Thoracic aorta (tissue), 2 donors: ENCODE data around the gene ELMOD1. TPM values are rescaled to one million over a fixed set of nuclear protein-coding genes. Genes with fewer than 3 reads are reported as not detected.

Experiments used
- ATAC-seq: fragments of 150-250 bp; one replicate; pipeline ENCODE4 v1.8.0; 2017; ENCODE audit warnings: low read depth; ENCODE audit not compliant: insufficient number of reproducible peaks, low FRiP score
- DNase-seq: peaks from one replicate; pipeline ENCODE4 v3.0.0-alpha.2; 2020; ENCODE audit warnings: low spot score
- H3K27ac ChIP-seq, 2 donors: fragments of 200-600 bp; sonication (generic); 1 replicate in 1 of 2; 2 replicates in 1 of 2; pipeline ENCODE4 v1.5.1; 2016; ENCODE audit warnings: mild to moderate bottlenecking in 2 of 2, moderate library complexity in 2 of 2
- H3K27me3 ChIP-seq: fragments of 200-600 bp; sonication (generic); replicated peaks from 2 replicates; pipeline ENCODE4 v1.6.0; 2016; ENCODE audit warnings: mild to moderate bottlenecking; ENCODE audit not compliant: insufficient read depth
- H3K36me3 ChIP-seq: fragments of 200-600 bp; sonication (generic); one replicate; pipeline ENCODE4 v1.5.1; 2016
- H3K4me1 ChIP-seq, 2 donors: fragments of 200-600 bp; sonication (generic); 1 replicate in 1 of 2; 2 replicates in 1 of 2; pipeline versions ENCODE4 v1.5.1 to v1.6.0; 2016; ENCODE audit warnings: low read depth in 2 of 2, mild to moderate bottlenecking in 1 of 2; ENCODE audit not compliant: control insufficient read depth in 1 of 2
- H3K4me3 ChIP-seq: fragments of 200-600 bp; sonication (generic); 2 replicates; pipeline ENCODE4 v1.5.1; 2016; ENCODE audit warnings: mild to moderate bottlenecking
- H3K9me3 ChIP-seq: fragments of 200-600 bp; sonication (generic); 2 replicates; pipeline ENCODE4 v1.5.1; 2016
- CTCF ChIP-seq: fragments of 200-600 bp; sonication (generic); IDR thresholded peaks from one replicate; pipeline ENCODE4 v1.5.1; 2019; ENCODE audit warnings: antibody characterized with exemption
- total RNA-seq, 2 donors: library from RNA; depleted of rRNA; stranded (reverse); fragments of >200 nt; gene quantifications; one replicate each; pipeline versions ENCODE4 v1.1.0 to v1.2.3, GENCODE V29; 2016

ELMOD1 gene
- total RNA-seq, 2 donors from 2014 or later = 3.2 TPM; not detected in 1

- no peak for DNase-seq
- Histone ChIP-seq H3K27ac (no peak overlapping the region), H3K27me3 (no peaks in the 10 kb centered on the region)
These were observed 3.0 kb downstream of the ELMOD1 start for GRCh38 chr11:107593951-107594350.

GRCh38 chr11:107594736-107595135 lies 3.8 kb downstream of the ELMOD1 start:
- no peaks in the 10 kb centered on the region for H3K27me3 ChIP-seq
- ATAC-seq = no peak

More at GRCh38 chr11:107593951-107594350, 3.0 kb downstream of the ELMOD1 start:
- TF ChIP-seq CTCF = no peak
- Histone ChIP-seq H3K36me3 (no peaks in the 10 kb centered on the region), H3K9me3 (no peaks in the 10 kb centered on the region), H3K4me1 (peaks cover 7 to 20% of the 10 kb centered on the region in 2 donors), H3K4me3 (no peak overlapping the region)
- no peak for ATAC-seq

GRCh38 chr11:107598225-107599139 lies 7.5 kb downstream of the ELMOD1 start:
- no peak for TF ChIP-seq CTCF
- Histone ChIP-seq H3K27ac (no peak overlapping the region), H3K4me3 (no peak overlapping the region), H3K9me3 (no peaks in the 10 kb centered on the region), H3K36me3 (no peaks in the 10 kb centered on the region), H3K27me3 (no peaks in the 10 kb centered on the region), H3K4me1 (no peaks in the 10 kb centered on the region)
- ATAC-seq (no peak), DNase-seq (no peak)

More at GRCh38 chr11:107594736-107595135, 3.8 kb downstream of the ELMOD1 start:
- H3K4me3 ChIP-seq = no peak overlapping the region
- TF ChIP-seq CTCF = no peak
- H3K27ac ChIP-seq = no peak overlapping the region
- no peaks in the 10 kb centered on the region for H3K36me3 ChIP-seq
- no peaks in the 10 kb centered on the region for H3K9me3 ChIP-seq
- peaks cover 7 to 20% of the 10 kb centered on the region in 2 donors for H3K4me1 ChIP-seq
- no peak for DNase-seq

GRCh38 chr11:107605061-107606006 lies 14.4 kb downstream of the ELMOD1 start:
- H3K9me3 ChIP-seq = no peaks in the 10 kb centered on the region
- no peak overlapping the region for H3K27ac ChIP-seq
- TF ChIP-seq CTCF = no peak
- no peaks in the 10 kb centered on the region for H3K27me3 ChIP-seq
- DNase-seq (no peak), ATAC-seq (no peak)
- H3K36me3 ChIP-seq = no peaks in the 10 kb centered on the region
- H3K4me3 ChIP-seq = no peak overlapping the region
- no peaks in the 10 kb centered on the region for H3K4me1 ChIP-seq

GRCh38 chr11:107606141-107606540 lies 15.2 kb downstream of the ELMOD1 start:
- Histone ChIP-seq H3K9me3 (no peaks in the 10 kb centered on the region), H3K27me3 (no peaks in the 10 kb centered on the region), H3K27ac (no peak overlapping the region), H3K4me1 (no peaks in the 10 kb centered on the region), H3K36me3 (no peaks in the 10 kb centered on the region), H3K4me3 (no peak overlapping the region)
- no peak for TF ChIP-seq CTCF
- ATAC-seq = no peak
- DNase-seq = no peak
